GM12874 (cell line): Measurements from ENCODE around the gene ZFP90.

Experiments used
- CTCF ChIP-seq: IDR thresholded peaks from 2 replicates; pipeline ENCODE4 v1.5.1; 2011; ENCODE audit warnings: low read depth, mild to moderate bottlenecking, control low read depth, low read length, moderate library complexity; ENCODE audit not compliant: insufficient read depth

Gene ZFP90

GRCh38 chr16:68538880-68539701 lies at the start of gene ZFP90:
Gene ZFP90, plus strand, starts transcription at chr16:68539291. Its CDS starts 502 bp downstream, at chr16:68539793.
- no peak for TF ChIP-seq CTCF

GRCh38 chr16:68490358-68490757 lies 48.7 kb upstream of the ZFP90 start:
- TF ChIP-seq CTCF = no peak

GRCh38 chr16:68490829-68491575 lies 48.1 kb upstream of the ZFP90 start:
- no peak for TF ChIP-seq CTCF

- TF ChIP-seq CTCF = no peak
Measured at GRCh38 chr16:68491576-68491950, 47.5 kb upstream of the ZFP90 start.

GRCh38 chr16:68492151-68492542 lies 46.9 kb upstream of the ZFP90 start:
- TF ChIP-seq CTCF = no peak

GRCh38 chr16:68492543-68493411 lies 46.3 kb upstream of the ZFP90 start:
- no peak for TF ChIP-seq CTCF
